Neural crest cell (in vitro differentiated cells): ENCODE measurements around the gene SPATA31C2. TPM values are rescaled to one million over a fixed set of nuclear protein-coding genes. Genes with fewer than 3 reads are reported as not detected.
"Not testable (repeated sequence)": the region's sequence is repeated elsewhere in the genome, so short reads cannot be mapped to it uniquely, and the experiment has no call there.

Source experiments
- DNase-seq: peaks from one replicate; pipeline ENCODE4 v3.0.0; 2021; ENCODE audit warnings: low read depth, mixed read lengths, low spot score
- H3K27ac Mint-ChIP-seq: one replicate; pipeline ENCODE4 v1.8.0; 2021; ENCODE audit warnings: mild to moderate bottlenecking, mixed read lengths; ENCODE audit not compliant: unreplicated experiment
- H3K27me3 Mint-ChIP-seq: 2 replicates; pipeline ENCODE4 v1.8.0; 2021; ENCODE audit warnings: low read depth, mild to moderate bottlenecking, mixed read lengths
- H3K36me3 Mint-ChIP-seq: 2 replicates; pipeline ENCODE4 v1.8.0; 2021; ENCODE audit warnings: low read depth, mild to moderate bottlenecking, mixed read lengths
- H3K4me1 Mint-ChIP-seq: 2 replicates; pipeline ENCODE4 v1.8.0; 2021; ENCODE audit warnings: mixed read lengths
- H3K4me3 Mint-ChIP-seq: one replicate; pipeline ENCODE4 v1.8.0; 2021; ENCODE audit warnings: mild to moderate bottlenecking, mixed read lengths
- H3K9me3 Mint-ChIP-seq: 2 replicates; pipeline ENCODE4 v1.8.0; 2021; ENCODE audit warnings: mixed read lengths
- total RNA-seq: library from RNA; stranded (reverse); gene quantifications from 2 replicates; pipeline ENCODE4 v1.2.1, GENCODE V29; 2021
- TF ChIP-seq, protein P1 (sequence below): fragments of 200-600 bp; sonication (generic); conservative IDR thresholded peaks from 2 replicates; pipeline ENCODE4 v1.5.0; 2021; ENCODE audit warnings: antibody characterized with exemption, mild to moderate bottlenecking

The SPATA31C2 gene
- total RNA-seq, 1 donor from 2014 or later, result 2.0 TPM

DNA sequence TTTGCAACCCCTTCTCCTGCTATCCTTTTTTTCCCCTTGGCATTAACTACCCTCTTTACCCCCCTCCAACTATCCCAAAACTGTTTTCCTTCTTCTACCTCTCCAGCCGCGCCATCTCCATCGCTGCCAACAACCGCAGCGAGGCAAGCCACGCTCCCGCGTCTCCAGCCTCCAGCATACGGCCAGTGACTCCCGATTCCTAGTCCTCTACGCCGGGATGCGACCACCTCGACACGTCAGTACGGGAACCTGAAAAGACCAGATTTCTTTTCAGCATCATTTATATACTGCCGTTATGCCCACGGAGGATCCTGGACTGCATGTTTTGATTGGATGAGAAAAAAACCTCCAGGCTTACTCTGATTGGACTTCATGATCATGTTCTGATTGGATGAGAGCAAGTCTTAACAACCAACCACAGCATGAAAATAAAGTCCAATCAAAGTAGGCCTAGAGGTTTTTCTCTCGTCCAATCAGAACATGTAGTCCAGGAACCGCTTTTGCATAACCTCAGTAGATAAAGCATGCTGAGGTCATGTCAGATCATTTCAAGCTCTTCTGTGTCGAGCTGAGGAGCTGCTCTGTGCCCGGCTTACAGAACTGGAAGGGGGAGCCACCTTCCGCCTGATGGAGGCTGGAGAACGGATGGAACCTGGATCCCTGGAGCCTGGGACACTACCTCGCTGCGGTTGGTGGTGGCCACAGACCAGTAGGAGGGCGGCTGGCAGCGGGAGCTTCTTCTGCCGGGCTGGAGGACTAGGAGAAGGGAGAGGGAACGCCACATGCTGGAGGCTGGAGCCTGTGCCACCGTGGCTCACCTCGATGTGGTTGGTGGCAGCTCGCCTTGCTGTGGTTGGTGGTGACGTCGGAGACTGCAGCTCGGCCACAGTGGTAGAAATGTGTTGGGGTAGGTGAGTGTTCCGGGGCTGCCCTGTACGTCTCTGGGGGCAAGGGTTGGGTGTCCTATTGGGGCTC, 24.8 kb downstream of the SPATA31C2 start:
- H3K4me1 Mint-ChIP-seq, H3K9me3 Mint-ChIP-seq, H3K27me3 Mint-ChIP-seq, H3K27ac Mint-ChIP-seq, H3K36me3 Mint-ChIP-seq, H3K4me3 Mint-ChIP-seq, DNase-seq: not testable (repeated sequence)

DNA sequence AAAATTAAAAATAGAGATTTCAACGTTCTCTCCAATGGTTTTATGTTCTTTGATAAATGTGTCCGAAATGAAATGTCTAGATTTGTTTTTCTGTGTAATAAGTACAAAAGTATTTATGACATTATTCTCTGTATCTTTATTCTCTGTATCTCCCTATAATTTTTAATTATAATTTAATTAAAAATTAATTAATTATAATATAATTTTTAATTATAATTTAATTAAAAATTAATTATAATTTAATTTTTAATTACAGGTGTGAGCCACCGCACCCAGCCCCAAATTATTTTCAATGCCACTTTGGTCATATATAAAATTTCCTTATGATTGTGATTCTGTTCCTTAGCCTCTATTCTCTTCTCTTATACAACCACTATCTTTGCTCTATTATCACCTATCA, 28.2 kb downstream of the SPATA31C2 start:
- Mint-ChIP-seq H3K27me3 (peaks cover 7% of the 10 kb centered on the region), H3K27ac (no peak overlapping the region), H3K4me1 (no peaks in the 10 kb centered on the region), H3K4me3 (no peak overlapping the region), H3K9me3 (peaks cover 10% of the 10 kb centered on the region), H3K36me3 (no peaks in the 10 kb centered on the region)
- TF ChIP-seq, protein P1, sequence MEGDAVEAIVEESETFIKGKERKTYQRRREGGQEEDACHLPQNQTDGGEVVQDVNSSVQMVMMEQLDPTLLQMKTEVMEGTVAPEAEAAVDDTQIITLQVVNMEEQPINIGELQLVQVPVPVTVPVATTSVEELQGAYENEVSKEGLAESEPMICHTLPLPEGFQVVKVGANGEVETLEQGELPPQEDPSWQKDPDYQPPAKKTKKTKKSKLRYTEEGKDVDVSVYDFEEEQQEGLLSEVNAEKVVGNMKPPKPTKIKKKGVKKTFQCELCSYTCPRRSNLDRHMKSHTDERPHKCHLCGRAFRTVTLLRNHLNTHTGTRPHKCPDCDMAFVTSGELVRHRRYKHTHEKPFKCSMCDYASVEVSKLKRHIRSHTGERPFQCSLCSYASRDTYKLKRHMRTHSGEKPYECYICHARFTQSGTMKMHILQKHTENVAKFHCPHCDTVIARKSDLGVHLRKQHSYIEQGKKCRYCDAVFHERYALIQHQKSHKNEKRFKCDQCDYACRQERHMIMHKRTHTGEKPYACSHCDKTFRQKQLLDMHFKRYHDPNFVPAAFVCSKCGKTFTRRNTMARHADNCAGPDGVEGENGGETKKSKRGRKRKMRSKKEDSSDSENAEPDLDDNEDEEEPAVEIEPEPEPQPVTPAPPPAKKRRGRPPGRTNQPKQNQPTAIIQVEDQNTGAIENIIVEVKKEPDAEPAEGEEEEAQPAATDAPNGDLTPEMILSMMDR, result no peak
- no peak for DNase-seq

DNA sequence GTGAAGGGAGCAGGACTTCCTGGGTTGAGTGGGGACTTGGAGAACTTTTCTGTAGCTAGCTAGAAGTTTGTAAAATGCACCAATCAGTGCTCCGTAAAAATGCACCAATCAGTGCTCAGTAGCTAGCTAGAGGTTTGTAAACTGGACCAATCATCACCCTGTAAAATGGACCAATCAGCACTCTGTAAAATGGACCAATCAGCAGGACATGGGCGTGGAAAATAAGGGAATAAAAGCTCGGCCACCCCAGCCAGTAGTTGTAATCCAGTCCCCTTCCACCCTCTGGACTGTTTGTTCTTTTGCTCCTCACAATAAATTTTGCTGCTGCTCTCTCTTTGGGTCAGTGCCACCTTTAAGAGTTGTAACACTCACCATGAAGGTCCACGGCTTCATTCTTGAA, 29.5 kb downstream of the SPATA31C2 start:
- peaks cover 7% of the 10 kb centered on the region for H3K27me3 Mint-ChIP-seq
- DNase-seq, result no peak
- H3K36me3 Mint-ChIP-seq, result no peaks in the 10 kb centered on the region
- H3K4me1 Mint-ChIP-seq, result no peaks in the 10 kb centered on the region
- TF ChIP-seq, protein P1, result no peak
- H3K4me3 Mint-ChIP-seq, result no peak overlapping the region
- H3K27ac Mint-ChIP-seq, result no peak overlapping the region
- H3K9me3 Mint-ChIP-seq, result peaks cover 10% of the 10 kb centered on the region

DNA sequence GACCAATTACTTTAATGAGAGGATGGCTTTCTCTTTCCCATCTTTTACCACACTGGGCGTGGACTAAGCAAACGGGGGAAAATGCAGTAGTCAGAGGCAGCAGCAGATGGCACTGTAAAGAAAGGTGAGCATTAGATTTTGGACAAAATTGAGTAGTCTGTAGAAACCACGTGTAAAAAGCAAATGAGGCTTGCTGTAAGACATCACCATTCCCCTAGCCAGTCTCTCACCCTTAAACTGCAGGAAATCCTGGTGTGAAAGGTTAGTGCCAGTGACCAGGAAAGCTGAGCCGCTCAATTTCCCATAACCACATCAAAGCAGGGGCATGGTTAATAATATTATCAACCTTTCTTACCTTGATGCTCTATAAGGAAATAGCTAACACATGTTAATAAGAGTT, 31.8 kb downstream of the SPATA31C2 start:
- Mint-ChIP-seq H3K4me1 (peaks cover 6% of the 10 kb centered on the region), H3K9me3 (peaks cover 10% of the 10 kb centered on the region), H3K27me3 (peaks cover 7% of the 10 kb centered on the region), H3K4me3 (no peak overlapping the region), H3K36me3 (no peaks in the 10 kb centered on the region), H3K27ac (no peak overlapping the region)
- TF ChIP-seq, protein P1, result peak; percentile 65
- DNase-seq, result no peak

DNA sequence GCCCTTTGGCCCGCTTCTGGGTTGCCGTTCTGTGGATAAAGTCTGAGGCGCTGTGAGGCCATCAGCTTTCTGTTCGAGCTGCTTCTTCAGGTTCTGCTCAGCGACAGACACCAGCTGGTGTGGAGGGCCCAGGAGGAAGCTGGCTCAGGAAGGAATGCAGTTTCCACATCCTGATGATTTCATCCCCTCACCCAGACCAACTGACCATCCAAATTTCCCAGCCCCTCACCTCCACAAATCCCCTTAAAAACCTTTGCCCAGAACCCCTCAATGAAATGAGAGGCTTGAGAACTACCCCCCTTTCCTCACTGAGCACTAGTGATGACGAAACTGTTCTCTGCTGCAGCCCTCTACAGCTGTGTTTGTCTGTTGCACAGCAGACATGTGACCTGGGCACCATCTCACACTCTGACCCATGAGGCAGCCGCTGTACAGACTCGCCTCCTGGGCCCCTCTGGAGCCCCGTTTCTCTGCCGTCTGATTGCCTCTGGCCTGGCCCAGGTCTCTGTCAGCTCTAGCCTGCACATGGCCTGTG, 45.4 kb downstream of the SPATA31C2 start:
- H3K9me3 Mint-ChIP-seq, result no peaks in the 10 kb centered on the region
- no peaks in the 10 kb centered on the region for H3K36me3 Mint-ChIP-seq
- TF ChIP-seq, protein P1, result no peak
- H3K27me3 Mint-ChIP-seq, result no peaks in the 10 kb centered on the region
- DNase-seq, result no peak
- no peak overlapping the region for H3K27ac Mint-ChIP-seq
- H3K4me1 Mint-ChIP-seq, result peaks cover 10% of the 10 kb centered on the region
- H3K4me3 Mint-ChIP-seq, result no peak overlapping the region

DNA sequence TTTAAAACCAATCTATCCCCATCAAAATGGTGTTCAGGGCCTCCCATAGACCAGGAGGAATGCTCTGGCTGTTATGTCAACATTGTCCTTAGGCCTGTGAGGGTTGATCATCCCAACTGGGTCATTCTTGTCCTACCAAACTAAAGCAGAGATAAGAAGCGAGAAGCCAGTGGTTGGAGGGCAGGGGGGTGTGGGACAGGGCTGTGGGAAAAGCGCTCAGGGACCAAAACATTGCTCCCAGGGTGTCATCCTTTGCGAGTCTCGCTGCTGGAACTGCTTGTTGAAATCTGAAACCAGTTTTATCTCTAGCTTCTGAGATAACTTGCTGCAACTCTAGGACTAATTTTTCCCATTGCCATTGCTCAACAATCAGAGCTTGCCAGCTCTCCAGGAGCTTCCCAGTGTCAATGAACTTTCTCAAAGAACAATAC, 48.1 kb downstream of the SPATA31C2 start:
- TF ChIP-seq, protein P1, result no peak

More for the DNA sequence above, 48.1 kb downstream of the SPATA31C2 start:
- H3K9me3 Mint-ChIP-seq, result no peaks in the 10 kb centered on the region
- peaks cover 13% of the 10 kb centered on the region for H3K4me1 Mint-ChIP-seq
- no peaks in the 10 kb centered on the region for H3K27me3 Mint-ChIP-seq
- H3K27ac Mint-ChIP-seq, result no peak overlapping the region
- DNase-seq, result no peak
- H3K36me3 Mint-ChIP-seq, result no peaks in the 10 kb centered on the region
- no peak overlapping the region for H3K4me3 Mint-ChIP-seq
